CD4-positive, alpha-beta T cell treated with Interleukin-4 for 4 hours (primary cell): ENCODE data around the gene COL8A1.
"Not testable (repeated sequence)": the region's sequence is repeated elsewhere in the genome, so short reads cannot be mapped to it uniquely, and the experiment has no call there.

Source experiments
- DNase-seq: peaks from one replicate; pipeline ENCODE4 v3.0.0-alpha.2; 2020

The COL8A1 gene

GRCh38 chr3:99638167-99638948 lies at the start of gene COL8A1:
TSS of gene COL8A1 (plus strand) at chr3:99638594. CDS start at chr3:99790683, 152,089 bp downstream.
- DNase-seq, result no peak

GRCh38 chr3:99589168-99589567 lies 49.2 kb upstream of the COL8A1 start:
- DNase-seq, result not testable (repeated sequence)

GRCh38 chr3:99599894-99600293 lies 38.5 kb upstream of the COL8A1 start:
- DNase-seq, result no peak

GRCh38 chr3:99601515-99601914 lies 36.9 kb upstream of the COL8A1 start:
- DNase-seq, result no peak

GRCh38 chr3:99602183-99602582 lies 36.2 kb upstream of the COL8A1 start:
- no peak for DNase-seq

- DNase-seq, result no peak
Measured at GRCh38 chr3:99607151-99607550, 31.2 kb upstream of the COL8A1 start.

- DNase-seq, result no peak
Measured at GRCh38 chr3:99614768-99615167, 23.6 kb upstream of the COL8A1 start.

- DNase-seq, result no peak
Measured at GRCh38 chr3:99620077-99620767, 18.2 kb upstream of the COL8A1 start.

- no peak for DNase-seq
Measured at GRCh38 chr3:99620976-99621375, 17.4 kb upstream of the COL8A1 start.

GRCh38 chr3:99624496-99625236 lies 13.7 kb upstream of the COL8A1 start:
- no peak for DNase-seq

- no peak for DNase-seq
Measured at GRCh38 chr3:99625237-99625622, 13.2 kb upstream of the COL8A1 start.

- no peak for DNase-seq
Measured at GRCh38 chr3:99625643-99626416, 12.6 kb upstream of the COL8A1 start.

GRCh38 chr3:99626417-99626788 lies 12.0 kb upstream of the COL8A1 start:
- no peak for DNase-seq

GRCh38 chr3:99627062-99627826 lies 11.2 kb upstream of the COL8A1 start:
- no peak for DNase-seq

GRCh38 chr3:99630815-99631214 lies 7.6 kb upstream of the COL8A1 start:
- no peak for DNase-seq

GRCh38 chr3:99633887-99634558 lies 4.4 kb upstream of the COL8A1 start:
- DNase-seq, result no peak

- DNase-seq, result no peak
Measured at GRCh38 chr3:99634881-99635280, 3.5 kb upstream of the COL8A1 start.

GRCh38 chr3:99635348-99635747 lies 3.0 kb upstream of the COL8A1 start:
- DNase-seq, result no peak

GRCh38 chr3:99637016-99637367 lies 1.4 kb upstream of the COL8A1 start:
- DNase-seq, result no peak

- DNase-seq, result no peak
Measured at GRCh38 chr3:99637368-99638111, 854 bp upstream of the COL8A1 start.

GRCh38 chr3:99639579-99639978 lies 1.2 kb downstream of the COL8A1 start:
- DNase-seq, result no peak
